Prostate gland (tissue), 2 donors: Measurements from ENCODE around the gene GPC5.

Source experiments
- CTCF ChIP-seq, 4 experiments: fragments of 200-600 bp in 2 of 4; fragments of 450-650 bp in 2 of 4; sonication (generic) in 2 of 4; IDR thresholded peaks; 1 replicate in 3 of 4; 2 replicates in 1 of 4; pipeline ENCODE4 v1.5.1; 2016 to 2019; ENCODE audit warnings: antibody characterized with exemption in 4 of 4, mild to moderate bottlenecking in 2 of 4, moderate library complexity in 2 of 4
- POLR2A ChIP-seq: fragments of 450-650 bp; IDR thresholded peaks from one replicate; pipeline ENCODE4 v1.6.1; 2016; ENCODE audit warnings: antibody characterized with exemption, mild to moderate bottlenecking

GRCh38 chr13:91726671-91727070 lies 328.2 kb downstream of the GPC5 start:
- TF ChIP-seq POLR2A (no peak), CTCF (IDR thresholded peaks at IDR 0.05) (no peak)
